GM12875 (cell line): ENCODE measurements around the gene FZD2.
"Not testable (repeated sequence)": the region's sequence is repeated elsewhere in the genome, so short reads cannot be mapped to it uniquely, and the experiment has no call there.

ENCODE experiments used
- H3K4me3 ChIP-seq: one replicate; pipeline ENCODE4 v1.5.1; 2011; ENCODE audit warnings: low read depth, low read length, control low read depth
- CTCF ChIP-seq: IDR thresholded peaks from 2 replicates; pipeline ENCODE4 v1.5.1; 2011; ENCODE audit warnings: low read depth, mild to moderate bottlenecking, control low read depth, inconsistent platforms, low read length, moderate library complexity, borderline replicate concordance; ENCODE audit not compliant: insufficient read depth

FZD2 gene

DNA sequence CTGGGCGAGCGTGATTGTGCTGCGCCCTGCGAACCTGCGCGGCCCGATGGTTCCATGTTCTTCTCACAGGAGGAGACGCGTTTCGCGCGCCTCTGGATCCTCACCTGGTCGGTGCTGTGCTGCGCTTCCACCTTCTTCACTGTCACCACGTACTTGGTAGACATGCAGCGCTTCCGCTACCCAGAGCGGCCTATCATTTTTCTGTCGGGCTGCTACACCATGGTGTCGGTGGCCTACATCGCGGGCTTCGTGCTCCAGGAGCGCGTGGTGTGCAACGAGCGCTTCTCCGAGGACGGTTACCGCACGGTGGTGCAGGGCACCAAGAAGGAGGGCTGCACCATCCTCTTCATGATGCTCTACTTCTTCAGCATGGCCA, 1.0 kb downstream of the FZD2 start:
- peak overlapping the region; percentile 4 for H3K4me3 ChIP-seq
- no peak for TF ChIP-seq CTCF

GRCh38 chr17:44558710-44559633, 1.7 kb downstream of the FZD2 start:
- H3K4me3 ChIP-seq = no peak overlapping the region
- no peak for TF ChIP-seq CTCF

DNA sequence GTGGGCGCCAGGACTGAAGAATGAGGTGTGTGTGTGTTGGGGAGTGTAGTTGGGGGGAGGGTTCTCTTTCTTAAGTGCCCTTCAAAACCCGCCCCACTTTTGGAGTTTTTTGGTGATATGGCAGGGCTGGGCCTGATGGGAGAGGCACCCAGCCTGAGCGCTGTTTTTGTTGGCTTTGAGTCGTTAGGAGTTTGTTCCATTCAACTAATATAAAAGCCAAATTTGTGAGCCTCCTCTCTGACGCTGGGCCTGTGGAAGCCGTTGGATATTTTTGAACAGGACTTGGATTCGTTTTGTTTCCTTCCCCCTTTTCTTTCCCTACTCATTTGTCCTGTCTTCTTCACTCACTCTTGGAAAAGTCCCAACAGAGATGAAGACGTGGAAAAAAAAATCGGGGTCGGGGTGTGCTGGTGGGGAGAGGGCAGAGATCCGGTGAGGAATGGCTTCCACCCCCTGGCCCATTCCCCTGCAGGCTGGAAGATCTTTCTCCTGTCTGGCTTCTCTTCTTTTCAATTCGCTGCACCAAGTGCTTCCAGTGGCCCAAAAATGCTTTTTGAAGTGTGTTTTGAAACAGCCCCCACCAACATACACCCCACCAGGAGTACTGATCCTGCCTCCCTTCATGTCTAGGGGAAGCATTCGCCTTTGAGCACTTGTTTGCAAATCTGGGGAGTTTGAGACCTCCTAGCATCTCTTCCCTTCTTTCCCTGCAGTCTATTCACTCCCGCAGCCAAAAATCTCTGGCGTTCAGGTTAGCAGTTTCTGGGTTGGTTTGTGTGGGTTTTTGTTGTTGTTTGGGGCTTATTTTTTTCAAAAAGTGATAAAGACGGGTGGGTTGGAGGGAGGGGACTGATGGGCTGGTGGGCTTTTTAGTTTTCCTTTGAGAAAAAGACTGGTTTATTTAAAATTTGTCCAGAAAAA, 2.6 kb downstream of the FZD2 start:
- no peak for TF ChIP-seq CTCF
- H3K4me3 ChIP-seq = no peak overlapping the region

DNA sequence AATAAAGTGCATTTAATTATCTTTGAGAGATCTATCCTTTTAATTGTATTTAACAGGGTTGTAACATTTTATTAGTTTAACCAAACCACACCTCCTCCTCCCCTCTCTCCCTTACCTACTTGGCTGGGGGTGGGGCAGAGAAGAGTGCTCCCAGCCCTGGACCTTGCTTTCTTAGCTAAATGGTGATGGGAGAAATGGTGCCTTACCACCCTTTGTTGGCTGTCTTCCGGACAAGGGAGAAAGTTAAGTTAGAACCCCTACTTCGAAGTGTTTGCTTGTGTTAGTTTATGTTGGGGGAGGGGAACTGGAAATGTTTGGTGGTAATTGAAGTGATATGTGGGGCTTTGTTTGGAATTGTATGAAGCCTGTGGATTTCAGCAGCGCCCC, 3.9 kb downstream of the FZD2 start:
- TF ChIP-seq CTCF = no peak
- H3K4me3 ChIP-seq = no peak overlapping the region

DNA sequence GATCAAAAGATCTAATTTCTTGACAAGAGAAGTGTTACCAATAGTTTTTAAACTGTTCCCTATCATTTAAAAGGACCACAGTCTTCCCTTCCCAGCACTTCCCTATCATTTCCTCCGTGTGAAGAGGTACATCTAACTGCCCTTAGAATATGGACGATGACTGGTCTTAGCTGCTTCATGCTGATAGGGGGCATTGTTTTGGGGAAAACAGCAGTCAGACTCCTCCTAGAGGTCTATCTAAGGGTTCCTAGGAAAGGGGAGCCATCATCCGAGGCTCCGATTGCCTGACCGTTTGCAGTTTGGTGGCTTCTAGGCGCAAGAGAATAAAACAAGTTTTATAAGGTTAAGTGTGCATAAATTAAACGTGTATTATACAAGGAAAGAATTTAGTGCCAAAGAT, 7.1 kb downstream of the FZD2 start:
- TF ChIP-seq CTCF = no peak
- H3K4me3 ChIP-seq = no peak overlapping the region

- H3K4me3 ChIP-seq = no peak overlapping the region
- peak; percentile 37; the same call in 1 of the 2 replicates for TF ChIP-seq CTCF
Measured at GRCh38 chr17:44565866-44566443, 8.7 kb downstream of the FZD2 start.

DNA sequence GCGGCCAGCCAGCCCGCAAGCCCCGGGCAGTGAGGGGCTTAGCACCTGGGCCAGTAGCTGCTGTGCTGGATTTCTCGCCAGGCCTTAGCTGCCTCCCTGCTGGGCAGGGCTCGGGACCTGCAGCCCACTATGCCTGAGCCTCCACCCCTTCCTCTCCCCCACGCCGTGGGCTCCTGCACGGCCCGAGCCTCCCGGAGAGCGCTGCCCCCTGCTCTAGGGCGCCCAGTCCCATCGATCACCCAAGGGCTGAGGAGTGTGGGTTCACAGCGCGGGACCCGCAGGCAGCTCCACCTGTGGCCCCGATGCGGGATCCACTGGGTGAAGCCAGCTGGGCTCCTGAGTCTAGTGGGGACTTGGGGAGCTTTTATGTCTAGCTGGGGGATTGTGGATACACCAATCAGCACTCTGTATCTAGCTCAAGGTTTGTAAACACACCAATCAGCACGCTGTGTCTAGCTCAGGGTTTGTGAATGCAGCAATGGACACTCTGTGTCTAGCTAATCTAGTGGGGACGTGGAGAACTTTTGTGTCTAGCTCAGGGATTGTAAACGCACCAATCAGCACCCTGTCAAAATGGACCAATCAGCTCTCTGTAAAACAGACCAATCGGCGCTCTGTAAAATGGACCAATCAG, 11.1 kb downstream of the FZD2 start:
- H3K4me3 ChIP-seq = not testable (repeated sequence)
